ENCODE data around the gene EFCC1. TPM values are rescaled to one million over a fixed set of nuclear protein-coding genes. Genes with fewer than 3 reads are reported as not detected.

Gene EFCC1
- total RNA-seq, 2 experiments from 2014 or later, result 0.22 to 0.25 TPM

DNA sequence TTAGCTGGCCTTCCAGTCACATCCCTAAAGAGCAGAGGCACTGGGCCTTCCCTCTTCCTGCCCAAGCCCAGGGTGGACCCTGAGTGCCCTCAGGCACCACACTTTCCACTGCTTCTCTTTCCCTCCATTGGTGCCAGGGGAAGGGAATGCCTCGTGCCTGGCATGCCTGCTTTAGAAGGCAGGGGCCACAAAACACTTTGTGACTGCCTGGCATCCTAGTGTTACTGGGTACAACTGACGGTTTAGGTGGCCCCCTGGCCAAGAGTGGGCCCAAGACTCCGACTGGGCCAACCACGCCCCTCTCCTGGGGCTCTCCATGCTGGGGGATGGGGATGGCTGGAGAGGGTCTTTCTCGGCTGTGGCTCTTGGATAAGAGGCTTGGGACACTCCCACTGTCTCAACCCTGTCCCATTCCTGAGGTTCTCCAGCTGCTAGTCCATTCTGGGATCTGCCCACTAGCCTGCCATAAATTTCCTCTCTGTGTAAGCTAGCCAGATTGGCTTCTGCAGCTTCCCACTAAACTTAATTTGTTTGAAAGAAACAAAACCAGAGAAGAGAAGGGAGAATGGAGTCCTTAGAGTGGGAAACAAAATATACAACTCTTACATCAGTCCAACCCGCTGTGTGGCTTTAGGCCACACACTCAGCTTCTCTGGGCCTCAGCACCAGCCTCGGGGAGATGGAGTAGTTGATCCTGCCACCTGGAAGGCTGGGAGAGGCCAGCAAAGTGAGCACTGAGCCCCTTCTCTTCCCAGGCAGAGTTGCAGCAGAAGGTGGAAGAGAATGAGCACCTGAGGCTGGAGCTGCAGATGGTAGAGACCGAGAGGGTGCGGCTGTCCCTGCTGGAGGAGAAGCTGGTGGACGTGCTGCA lies 35.4 kb downstream of the EFCC1 start:
- H3K4me3 Mint-ChIP-seq, result no peak overlapping the region
- Histone ChIP-seq H3K4me1 (ENCODE audit: insufficient read depth, low read length) (peaks cover 26% of the 10 kb centered on the region), H3K27ac (ENCODE audit: low read depth in 1 of 2, low read length in 2 of 2) (peak overlapping the region in 1 of 2 donors; percentile 22), H3K9me3 (ENCODE audit: control insufficient read depth in 1 of 2, insufficient read depth in 1 of 2, low read length in 2 of 2) (peaks cover 0 to 4% of the 10 kb centered on the region in 2 experiments), H3K4me3 (ENCODE audit: low read length) (no peak overlapping the region), H3K27me3 (ENCODE audit: control insufficient read depth in 1 of 2, insufficient read depth in 2 of 2, low read length in 2 of 2) (peaks cover 0 to 8% of the 10 kb centered on the region in 2 experiments), H3K36me3 (ENCODE audit: insufficient read depth, low read length) (no peaks in the 10 kb centered on the region)
- H3K27me3 Mint-ChIP-seq, result peaks cover 9% of the 10 kb centered on the region
- no peaks in the 10 kb centered on the region for H3K36me3 Mint-ChIP-seq (ENCODE audit: low read depth)
- no peak overlapping the region for H3K27ac Mint-ChIP-seq
- intact Hi-C loops (cut with DNase I, micrococcal nuclease), result no loop called here
- DNase-seq (no peak), ATAC-seq (ENCODE audit: poor library complexity) (no peak)
- no peaks in the 10 kb centered on the region for H3K9me3 Mint-ChIP-seq
- peaks cover 16% of the 10 kb centered on the region for H3K4me1 Mint-ChIP-seq (ENCODE audit: low read depth)
- CTCF ChIA-PET, result interaction anchor here (1.7 kb wide), 1 partner anchor 9 kb away, joined by 7 read pairs; no protein-coding TSS in a partner anchor
- POLR2A ChIA-PET, result interaction anchor here (1.1 to 1.2 kb wide), 2 partner anchors 9 to 21 kb away, joined by 3 read pairs; no protein-coding TSS in a partner anchor
- TF ChIP-seq, protein P1, sequence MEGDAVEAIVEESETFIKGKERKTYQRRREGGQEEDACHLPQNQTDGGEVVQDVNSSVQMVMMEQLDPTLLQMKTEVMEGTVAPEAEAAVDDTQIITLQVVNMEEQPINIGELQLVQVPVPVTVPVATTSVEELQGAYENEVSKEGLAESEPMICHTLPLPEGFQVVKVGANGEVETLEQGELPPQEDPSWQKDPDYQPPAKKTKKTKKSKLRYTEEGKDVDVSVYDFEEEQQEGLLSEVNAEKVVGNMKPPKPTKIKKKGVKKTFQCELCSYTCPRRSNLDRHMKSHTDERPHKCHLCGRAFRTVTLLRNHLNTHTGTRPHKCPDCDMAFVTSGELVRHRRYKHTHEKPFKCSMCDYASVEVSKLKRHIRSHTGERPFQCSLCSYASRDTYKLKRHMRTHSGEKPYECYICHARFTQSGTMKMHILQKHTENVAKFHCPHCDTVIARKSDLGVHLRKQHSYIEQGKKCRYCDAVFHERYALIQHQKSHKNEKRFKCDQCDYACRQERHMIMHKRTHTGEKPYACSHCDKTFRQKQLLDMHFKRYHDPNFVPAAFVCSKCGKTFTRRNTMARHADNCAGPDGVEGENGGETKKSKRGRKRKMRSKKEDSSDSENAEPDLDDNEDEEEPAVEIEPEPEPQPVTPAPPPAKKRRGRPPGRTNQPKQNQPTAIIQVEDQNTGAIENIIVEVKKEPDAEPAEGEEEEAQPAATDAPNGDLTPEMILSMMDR (IDR thresholded peaks at IDR 0.05), result no peak

DNA sequence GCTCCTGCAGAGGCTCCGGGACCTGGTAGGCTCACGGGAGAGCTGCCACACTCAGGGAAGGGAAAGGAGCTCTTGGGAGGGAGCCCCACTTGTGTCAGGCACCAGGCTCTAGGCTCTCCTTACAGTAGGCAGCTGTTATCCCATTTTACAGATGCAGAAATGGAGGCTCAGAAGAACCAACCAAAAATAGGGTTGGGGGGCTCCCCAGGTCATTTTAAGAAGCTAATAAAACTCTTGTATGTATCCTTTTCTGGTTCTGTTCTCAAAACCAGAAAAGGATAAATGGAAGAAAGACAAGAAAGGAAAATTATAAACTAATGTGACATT lies 36.0 kb downstream of the EFCC1 start:
- H3K4me1 Mint-ChIP-seq (ENCODE audit: low read depth), result peaks cover 16% of the 10 kb centered on the region
- no peak for DNase-seq
- no peaks in the 10 kb centered on the region for H3K36me3 Mint-ChIP-seq (ENCODE audit: low read depth)
- no peaks in the 10 kb centered on the region for H3K9me3 Mint-ChIP-seq
- H3K27ac Mint-ChIP-seq, result no peak overlapping the region
- H3K27me3 Mint-ChIP-seq, result peaks cover 12% of the 10 kb centered on the region
- ChIA-PET POLR2A (interaction anchor here (1.1 kb wide), 1 partner anchor 21 kb away, joined by 3 read pairs; no protein-coding TSS in a partner anchor), CTCF (interaction anchor here (1.7 kb wide), 1 partner anchor 10 kb away, joined by 7 read pairs; no protein-coding TSS in a partner anchor)
- peaks cover 0 to 4% of the 10 kb centered on the region in 2 experiments for H3K9me3 ChIP-seq (ENCODE audit: control insufficient read depth in 1 of 2, insufficient read depth in 1 of 2, low read length in 2 of 2)
- intact Hi-C loops (cut with DNase I, micrococcal nuclease), result no loop called here
- H3K27me3 ChIP-seq (ENCODE audit: control insufficient read depth in 1 of 2, insufficient read depth in 2 of 2, low read length in 2 of 2), result peaks cover 0 to 8% of the 10 kb centered on the region in 2 experiments
- no peak for ATAC-seq (ENCODE audit: poor library complexity)
- peaks cover 26% of the 10 kb centered on the region for H3K4me1 ChIP-seq (ENCODE audit: insufficient read depth, low read length)
- TF ChIP-seq, protein P1 (IDR thresholded peaks at IDR 0.05), result no peak
- H3K36me3 ChIP-seq (ENCODE audit: insufficient read depth, low read length), result no peaks in the 10 kb centered on the region
- no peak overlapping the region for H3K27ac ChIP-seq (ENCODE audit: low read depth in 1 of 2, low read length in 2 of 2)
- H3K4me3 ChIP-seq (ENCODE audit: low read length), result no peak overlapping the region
- H3K4me3 Mint-ChIP-seq, result no peak overlapping the region

DNA sequence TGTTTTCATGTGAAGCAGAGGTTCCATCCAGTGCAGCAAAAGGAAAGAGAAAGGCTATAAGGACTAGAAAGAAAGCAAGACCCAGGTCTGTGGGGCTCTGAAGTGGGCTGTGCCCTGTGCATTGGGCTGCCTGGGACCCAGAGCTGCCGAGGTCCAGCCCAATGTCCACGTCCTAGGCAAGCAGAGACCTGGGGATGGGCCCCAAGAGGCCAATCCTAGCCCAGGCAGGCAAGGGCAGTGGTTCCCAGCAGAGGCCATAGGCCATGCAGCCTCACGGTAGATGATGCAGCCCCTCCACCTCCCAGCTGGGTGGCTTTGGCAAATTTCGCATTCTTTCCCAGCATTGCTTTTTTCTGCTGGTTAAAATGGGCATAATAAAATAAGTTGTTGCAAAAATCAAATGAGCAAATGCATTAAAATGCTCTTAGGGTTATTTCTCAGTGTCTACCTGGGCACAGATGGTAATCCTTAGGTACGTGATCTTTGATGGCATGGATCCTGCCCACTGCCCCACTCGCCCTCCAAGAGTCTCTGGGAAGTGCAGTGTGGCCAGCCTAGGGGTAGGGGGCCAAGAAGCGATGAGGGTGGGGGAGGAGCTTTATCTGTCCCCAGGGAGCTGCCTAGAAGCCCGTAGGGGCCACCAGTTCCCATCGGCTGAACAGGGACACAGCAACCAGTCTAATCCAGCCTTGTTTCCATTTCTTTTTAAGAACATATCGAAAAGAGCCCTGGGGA lies 37.2 kb downstream of the EFCC1 start:
- Histone ChIP-seq H3K36me3 (ENCODE audit: insufficient read depth, low read length) (no peaks in the 10 kb centered on the region), H3K9me3 (ENCODE audit: control insufficient read depth in 1 of 2, insufficient read depth in 1 of 2, low read length in 2 of 2) (peaks cover 0 to 4% of the 10 kb centered on the region in 2 experiments), H3K4me3 (ENCODE audit: low read length) (no peak overlapping the region), H3K27me3 (ENCODE audit: control insufficient read depth in 1 of 2, insufficient read depth in 2 of 2, low read length in 2 of 2) (peaks cover 0 to 8% of the 10 kb centered on the region in 2 experiments), H3K4me1 (ENCODE audit: insufficient read depth, low read length) (peaks cover 26% of the 10 kb centered on the region), H3K27ac (ENCODE audit: low read depth in 1 of 2, low read length in 2 of 2) (no peak overlapping the region)
- ChIA-PET POLR2A (no interaction called here), CTCF (no interaction called here)
- Mint-ChIP-seq H3K27me3 (peaks cover 21% of the 10 kb centered on the region), H3K9me3 (no peaks in the 10 kb centered on the region), H3K36me3 (ENCODE audit: low read depth) (no peaks in the 10 kb centered on the region), H3K27ac (no peak overlapping the region), H3K4me3 (no peak overlapping the region), H3K4me1 (ENCODE audit: low read depth) (peaks cover 16% of the 10 kb centered on the region)
- ATAC-seq (ENCODE audit: poor library complexity) (no peak), DNase-seq (no peak)
- intact Hi-C loops (cut with DNase I, micrococcal nuclease), result no loop called here
- TF ChIP-seq, protein P1 (IDR thresholded peaks at IDR 0.05), result no peak
